ENCODE measurements around the gene OR51E1.

OR51E1 gene

GRCh38 chr11:4654635-4655369 is 11.0 kb downstream of the OR51E1 start:
- no peak for DNase-seq (ENCODE audit: low read depth, low spot score)

- DNase-seq (ENCODE audit: low read depth, low spot score): no peak
These were observed 15.1 kb downstream of the OR51E1 start for GRCh38 chr11:4658629-4659445.

GRCh38 chr11:4662876-4663275 is 19.1 kb downstream of the OR51E1 start:
- DNase-seq (ENCODE audit: low read depth, low spot score): no peak

- DNase-seq (ENCODE audit: low read depth, low spot score): no peak
These were observed 20.4 kb downstream of the OR51E1 start for GRCh38 chr11:4664183-4664582.

GRCh38 chr11:4664786-4665185 is 21.0 kb downstream of the OR51E1 start:
- no peak for DNase-seq (ENCODE audit: low read depth, low spot score)

- no peak for DNase-seq (ENCODE audit: low read depth, low spot score)
These were observed 21.6 kb downstream of the OR51E1 start for GRCh38 chr11:4665424-4665823.

- no peak for DNase-seq (ENCODE audit: low read depth, low spot score)
These were observed 28.0 kb downstream of the OR51E1 start for GRCh38 chr11:4671741-4672140.

GRCh38 chr11:4672470-4672869 is 28.7 kb downstream of the OR51E1 start:
- no peak for DNase-seq (ENCODE audit: low read depth, low spot score)

GRCh38 chr11:4673781-4674180 is 30.0 kb downstream of the OR51E1 start:
- no peak for DNase-seq (ENCODE audit: low read depth, low spot score)

GRCh38 chr11:4677948-4678347 is 34.2 kb downstream of the OR51E1 start:
- no peak for DNase-seq (ENCODE audit: low read depth, low spot score)

GRCh38 chr11:4680341-4680740 is 36.6 kb downstream of the OR51E1 start:
- DNase-seq (ENCODE audit: low read depth, low spot score): no peak

GRCh38 chr11:4682623-4683419 is 39.0 kb downstream of the OR51E1 start:
- no peak for DNase-seq (ENCODE audit: low read depth, low spot score)

GRCh38 chr11:4684631-4685285 is 41.0 kb downstream of the OR51E1 start:
- DNase-seq (ENCODE audit: low read depth, low spot score): no peak

- DNase-seq (ENCODE audit: low read depth, low spot score): no peak
These were observed 51.7 kb downstream of the OR51E1 start for GRCh38 chr11:4695442-4695841.

- DNase-seq (ENCODE audit: low read depth, low spot score): no peak
These were observed 53.8 kb downstream of the OR51E1 start, which contains the start of gene OR51E2 for GRCh38 chr11:4697585-4697984. Gene OR51E2 (minus strand): TSS chr11:4697853. CDS start chr11:4682711, 15,142 bp downstream.

GRCh38 chr11:4699697-4700435 is 56.1 kb downstream of the OR51E1 start:
- no peak for DNase-seq (ENCODE audit: low read depth, low spot score)

- no peak for DNase-seq (ENCODE audit: low read depth, low spot score)
These were observed 56.6 kb downstream of the OR51E1 start for GRCh38 chr11:4700436-4700820.

- DNase-seq (ENCODE audit: low read depth, low spot score): no peak
These were observed 60.4 kb downstream of the OR51E1 start, which contains the start of gene MMP26 for GRCh38 chr11:4704054-4704789. Gene MMP26 (plus strand): TSS chr11:4704784.

GRCh38 chr11:4704790-4705334 is 61.1 kb downstream of the OR51E1 start:
- no peak for DNase-seq (ENCODE audit: low read depth, low spot score)
